ENCODE data around the gene MCHR1.
"Not testable (repeated sequence)": the region's sequence is repeated elsewhere in the genome, so short reads cannot be mapped to it uniquely, and the experiment has no call there.

The MCHR1 gene

GRCh38 chr22:40684728-40685127, 5.4 kb downstream of the MCHR1 start:
- in situ Hi-C loops (cut with HindIII; ENCODE audit: low sequenced_read_pairs) = no loop called here

- in situ Hi-C loops (cut with HindIII; ENCODE audit: low sequenced_read_pairs) = no loop called here
Measured at GRCh38 chr22:40685406-40685805, 6.1 kb downstream of the MCHR1 start.

- in situ Hi-C loops (cut with HindIII; ENCODE audit: low sequenced_read_pairs) = no loop called here
Measured at GRCh38 chr22:40687706-40688105, 8.4 kb downstream of the MCHR1 start.

GRCh38 chr22:40690370-40690769, 11.1 kb downstream of the MCHR1 start:
- in situ Hi-C loops (cut with HindIII; ENCODE audit: low sequenced_read_pairs) = no loop called here

GRCh38 chr22:40691532-40691931, 12.2 kb downstream of the MCHR1 start:
- in situ Hi-C loops (cut with HindIII; ENCODE audit: low sequenced_read_pairs) = no loop called here

- in situ Hi-C loops (cut with HindIII; ENCODE audit: low sequenced_read_pairs) = no loop called here
Measured at GRCh38 chr22:40694411-40694810, 15.1 kb downstream of the MCHR1 start.

- in situ Hi-C loops (cut with HindIII; ENCODE audit: low sequenced_read_pairs) = no loop called here
Measured at GRCh38 chr22:40701274-40701673, 22.0 kb downstream of the MCHR1 start.

GRCh38 chr22:40703174-40703573, 23.9 kb downstream of the MCHR1 start:
- in situ Hi-C loops (cut with HindIII; ENCODE audit: low sequenced_read_pairs) = no loop called here

GRCh38 chr22:40703736-40704135, 24.5 kb downstream of the MCHR1 start:
- in situ Hi-C loops (cut with HindIII; ENCODE audit: low sequenced_read_pairs) = no loop called here

GRCh38 chr22:40705918-40706682, 26.8 kb downstream of the MCHR1 start:
- in situ Hi-C loops (cut with HindIII; ENCODE audit: low sequenced_read_pairs) = no loop called here

GRCh38 chr22:40707154-40707553, 27.9 kb downstream of the MCHR1 start:
- in situ Hi-C loops (cut with HindIII; ENCODE audit: low sequenced_read_pairs) = no loop called here

GRCh38 chr22:40708177-40708576, 28.9 kb downstream of the MCHR1 start:
- in situ Hi-C loops (cut with HindIII; ENCODE audit: low sequenced_read_pairs) = no loop called here

GRCh38 chr22:40709752-40710413, 30.6 kb downstream of the MCHR1 start:
- in situ Hi-C loops (cut with HindIII; ENCODE audit: low sequenced_read_pairs) = no loop called here

- in situ Hi-C loops (cut with HindIII; ENCODE audit: low sequenced_read_pairs) = no loop called here
Measured at GRCh38 chr22:40712311-40712710, 33.0 kb downstream of the MCHR1 start.

- in situ Hi-C loops (cut with HindIII; ENCODE audit: low sequenced_read_pairs) = no loop called here
Measured at GRCh38 chr22:40714499-40715337, 35.4 kb downstream of the MCHR1 start.

GRCh38 chr22:40716116-40716515, 36.8 kb downstream of the MCHR1 start:
- in situ Hi-C loops (cut with HindIII; ENCODE audit: low sequenced_read_pairs) = no loop called here

GRCh38 chr22:40717657-40718056, 38.4 kb downstream of the MCHR1 start:
- in situ Hi-C loops (cut with HindIII; ENCODE audit: low sequenced_read_pairs) = not testable (repeated sequence)

GRCh38 chr22:40718250-40719204, 39.2 kb downstream of the MCHR1 start:
- in situ Hi-C loops (cut with HindIII; ENCODE audit: low sequenced_read_pairs) = no loop called here

GRCh38 chr22:40719599-40719998, 40.3 kb downstream of the MCHR1 start:
- in situ Hi-C loops (cut with HindIII; ENCODE audit: low sequenced_read_pairs) = no loop called here

- in situ Hi-C loops (cut with HindIII; ENCODE audit: low sequenced_read_pairs) = not testable (repeated sequence)
Measured at GRCh38 chr22:40720156-40720537, 40.9 kb downstream of the MCHR1 start.

Measured in endothelial cell of hepatic sinusoid (primary cell).